ENCODE results near the gene ZNF460. TPM values are rescaled to one million over a fixed set of nuclear protein-coding genes. Genes with fewer than 3 reads are reported as not detected.

ZNF460 gene
- total and polyA plus RNA-seq, 2 of the 4 experiments (the other 2 are of a cell fraction) = 3.6 to 55.2 TPM

GRCh38 chr19:57319869-57320179 is 39.5 kb downstream of the ZNF460 start:
- H4K20me1 ChIP-seq (ENCODE audit: insufficient read depth, low read length) = 0 out of 2 replicates have a peak, but pooled peaks cover 7% of the 10 kb centered on the region
- TF ChIP-seq MAFK (IDR thresholded peaks at IDR 0.05; ENCODE audit: low read depth, low read length) = peak; percentile 72
- no peak for TF ChIP-seq ELK1 (IDR thresholded peaks at IDR 0.05; ENCODE audit: borderline replicate concordance, low read depth, low read length)
- DNase-seq = no peak
- peak overlapping the region; percentile 85 for H2BK5ac ChIP-seq (ENCODE audit: low read depth, low read length, poor library complexity, severe bottlenecking)
- H3K9me3 ChIP-seq (ENCODE audit: control insufficient read depth, insufficient read depth, low read length) = no peaks in the 10 kb centered on the region
- dilution Hi-C loops (cut with HindIII; ENCODE audit: low sequenced_read_pairs, unreplicated experiment) (no loop called here), intact Hi-C loops (cut with micrococcal nuclease) (loop anchor here (1.0 kb wide), 1 partner anchor 43 kb away; the partner anchor contains the start of genes TRAPPC2B and ZNF547), in situ Hi-C loops (cut with MboI; ENCODE audit: low sequenced_read_pairs) (no loop called here)
- peak overlapping the region; percentile 95 for H3K9ac ChIP-seq (ENCODE audit: low read depth, low read length)
- peak overlapping the region; percentile 78 for H3K4me3 ChIP-seq (ENCODE audit: insufficient read depth, low read depth, low read length)
- peak overlapping the region; percentile 89 for H3K14ac ChIP-seq (replicated peaks; ENCODE audit: low read depth, low read length)
- H3K23ac ChIP-seq (ENCODE audit: low read depth, low read length) = peak overlapping the region; percentile 33; the same call in 1 of the 2 replicates
- H2AK5ac ChIP-seq (ENCODE audit: low read depth, low read length) = peak overlapping the region; percentile 56; the same call in 1 of the 2 replicates
- no peak overlapping the region for H2AK9ac ChIP-seq (replicated peaks; ENCODE audit: low read depth, low read length, poor library complexity)
- ChIA-PET CTCF (interaction anchor here (0.9 kb wide), 1 partner anchor 18 kb away, joined by 3 read pairs; no protein-coding TSS in a partner anchor), POLR2A (ENCODE audit: unreplicated experiment) (interaction anchor here (0.7 kb wide), 2 partner anchors 128 to 838 kb away, joined by 4 read pairs; partner anchors contain the start of gene ZNF264)
- WGBS, 2 experiments (ENCODE audit: extremely low coverage in 2 of 2, insufficient read length in 1 of 2) = no CpG with 5 or more reads among the region's 1 CpG
- no peak overlapping the region for H2BK20ac ChIP-seq (ENCODE audit: low read depth, low read length)
- ATAC-seq (ENCODE audit: low read depth) = peak; percentile 21
- H3K4me2 ChIP-seq (ENCODE audit: low read depth, low read length) = peak overlapping the region; percentile 90
- H3K4me1 ChIP-seq (ENCODE audit: control insufficient read depth, insufficient read depth, low read length) = peaks cover 11% of the 10 kb centered on the region
- H3K36me3 ChIP-seq (ENCODE audit: control insufficient read depth, insufficient read depth, low read length) = peaks cover 9% of the 10 kb centered on the region
- H2AFZ ChIP-seq (replicated peaks; ENCODE audit: low read length, poor library complexity) = peak overlapping the region; percentile 99
- H3K18ac ChIP-seq (ENCODE audit: low read depth, low read length) = peak overlapping the region; percentile 70
- H4K8ac ChIP-seq (ENCODE audit: low read depth in 2 of 2, low read length in 2 of 2) = peak overlapping the region; percentile 89 to 97
- peaks cover 15% of the 10 kb centered on the region for H3K9me1 ChIP-seq (ENCODE audit: insufficient read depth, low read length)
- H4K5ac ChIP-seq (ENCODE audit: low read depth, low read length) = peak overlapping the region; percentile 96
- H4K91ac ChIP-seq (ENCODE audit: insufficient read depth, low read depth, low read length) = peak overlapping the region; percentile 83; the same call in 1 of the 2 replicates
- H3K27ac ChIP-seq (ENCODE audit: insufficient read depth, low read length) = peak overlapping the region; percentile 87
- peaks cover 10% of the 10 kb centered on the region for H3K27me3 ChIP-seq (ENCODE audit: control insufficient read depth, insufficient read depth, low read length)
- peak overlapping the region; percentile 93 for H3K4ac ChIP-seq (ENCODE audit: low read depth, low read length)
- no peak overlapping the region for H2BK120ac ChIP-seq (ENCODE audit: low read depth, low read length)
- H2BK15ac ChIP-seq (ENCODE audit: low read depth, low read length) = no peak overlapping the region
- peaks cover 5 to 38% of the 10 kb centered on the region in 2 experiments for H3K79me1 ChIP-seq (ENCODE audit: low read depth in 1 of 2, low read length in 2 of 2)
- peak overlapping the region; percentile 74; the same call in 1 of the 2 replicates for H3K56ac ChIP-seq (ENCODE audit: extremely low read depth, insufficient read depth, low read length)
- no TSS peak for BruUV-seq (replicated peaks)

All from IMR-90 (cell line).